Dedifferentiated amniotic fluid mesenchymal stem cell (primary cell): ENCODE results near the gene JMJD8.

Source experiments
- DNase-seq: peaks from one replicate; pipeline ENCODE4 v3.0.0-alpha.2; 2016; ENCODE audit errors: extremely low spot score

Gene JMJD8

GRCh38 chr16:677316-678190 is 6.6 kb downstream of the JMJD8 start:
- DNase-seq, result no peak

GRCh38 chr16:676913-677312 is 7.2 kb downstream of the JMJD8 start:
- DNase-seq, result no peak

- no peak for DNase-seq
Measured at GRCh38 chr16:676565-676902, 7.6 kb downstream of the JMJD8 start.

GRCh38 chr16:675884-676564 is 8.1 kb downstream of the JMJD8 start:
- no peak for DNase-seq

- DNase-seq, result no peak
Measured at GRCh38 chr16:674968-675883, 8.9 kb downstream of the JMJD8 start, which contains the start of gene RHBDL1. TSS of gene RHBDL1 (plus strand) at chr16:675671. CDS start at chr16:675791, 120 bp downstream.

- no peak for DNase-seq
Measured at GRCh38 chr16:674214-674881, 9.8 kb downstream of the JMJD8 start.

- DNase-seq, result no peak
Measured at GRCh38 chr16:673399-673991, 10.6 kb downstream of the JMJD8 start.

- DNase-seq, result no peak
Measured at GRCh38 chr16:672851-673250, 11.3 kb downstream of the JMJD8 start.

- no peak for DNase-seq
Measured at GRCh38 chr16:672371-672770, 11.8 kb downstream of the JMJD8 start.

- DNase-seq, result no peak
Measured at GRCh38 chr16:671353-672131, 12.6 kb downstream of the JMJD8 start.

GRCh38 chr16:670485-671352 is 13.4 kb downstream of the JMJD8 start:
- DNase-seq, result no peak

GRCh38 chr16:669666-670065 is 14.5 kb downstream of the JMJD8 start:
- DNase-seq, result no peak

GRCh38 chr16:668519-669171 is 15.5 kb downstream of the JMJD8 start:
- no peak for DNase-seq

GRCh38 chr16:667780-668518 is 16.2 kb downstream of the JMJD8 start, which contains the start of gene RHOT2:
TSS of gene RHOT2 (plus strand) at chr16:668132. CDS start at chr16:668200, 68 bp downstream.
- DNase-seq, result peak; percentile 89

- DNase-seq, result no peak
Measured at GRCh38 chr16:667113-667779, 16.9 kb downstream of the JMJD8 start.

GRCh38 chr16:666572-666971 is 17.6 kb downstream of the JMJD8 start:
- DNase-seq, result no peak

- DNase-seq, result no peak
Measured at GRCh38 chr16:662597-662996, 21.5 kb downstream of the JMJD8 start.
